Measurements from ENCODE around the gene AFM. TPM values are rescaled to one million over a fixed set of nuclear protein-coding genes. Genes with fewer than 3 reads are reported as not detected.

AFM gene, protein sequence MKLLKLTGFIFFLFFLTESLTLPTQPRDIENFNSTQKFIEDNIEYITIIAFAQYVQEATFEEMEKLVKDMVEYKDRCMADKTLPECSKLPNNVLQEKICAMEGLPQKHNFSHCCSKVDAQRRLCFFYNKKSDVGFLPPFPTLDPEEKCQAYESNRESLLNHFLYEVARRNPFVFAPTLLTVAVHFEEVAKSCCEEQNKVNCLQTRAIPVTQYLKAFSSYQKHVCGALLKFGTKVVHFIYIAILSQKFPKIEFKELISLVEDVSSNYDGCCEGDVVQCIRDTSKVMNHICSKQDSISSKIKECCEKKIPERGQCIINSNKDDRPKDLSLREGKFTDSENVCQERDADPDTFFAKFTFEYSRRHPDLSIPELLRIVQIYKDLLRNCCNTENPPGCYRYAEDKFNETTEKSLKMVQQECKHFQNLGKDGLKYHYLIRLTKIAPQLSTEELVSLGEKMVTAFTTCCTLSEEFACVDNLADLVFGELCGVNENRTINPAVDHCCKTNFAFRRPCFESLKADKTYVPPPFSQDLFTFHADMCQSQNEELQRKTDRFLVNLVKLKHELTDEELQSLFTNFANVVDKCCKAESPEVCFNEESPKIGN
- not detected for total RNA-seq

DNA sequence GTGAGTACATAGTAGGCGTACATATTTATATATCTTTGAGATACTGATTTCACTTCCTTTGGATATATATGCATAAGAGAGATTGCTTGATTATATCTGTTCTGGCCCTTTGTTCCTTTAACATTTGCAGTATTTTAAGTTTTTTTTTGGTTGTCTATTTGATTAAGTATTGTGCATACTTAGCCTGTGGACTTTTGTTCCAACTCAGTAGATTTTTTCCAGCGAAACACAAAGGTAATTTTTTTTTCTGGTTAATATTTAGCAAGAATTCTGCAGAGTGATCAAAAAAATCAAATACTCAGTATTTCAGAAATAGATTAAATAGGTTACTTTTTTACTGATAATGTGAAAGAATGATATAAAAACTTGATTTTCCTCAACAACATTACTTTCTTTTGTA is at the start of gene AFM:
Gene AFM, plus strand, starts transcription at position 388 of the 400 bp plus-strand sequence. CDS start 31 bp downstream, outside the sequence.
- TF ChIP-seq, protein P1, sequence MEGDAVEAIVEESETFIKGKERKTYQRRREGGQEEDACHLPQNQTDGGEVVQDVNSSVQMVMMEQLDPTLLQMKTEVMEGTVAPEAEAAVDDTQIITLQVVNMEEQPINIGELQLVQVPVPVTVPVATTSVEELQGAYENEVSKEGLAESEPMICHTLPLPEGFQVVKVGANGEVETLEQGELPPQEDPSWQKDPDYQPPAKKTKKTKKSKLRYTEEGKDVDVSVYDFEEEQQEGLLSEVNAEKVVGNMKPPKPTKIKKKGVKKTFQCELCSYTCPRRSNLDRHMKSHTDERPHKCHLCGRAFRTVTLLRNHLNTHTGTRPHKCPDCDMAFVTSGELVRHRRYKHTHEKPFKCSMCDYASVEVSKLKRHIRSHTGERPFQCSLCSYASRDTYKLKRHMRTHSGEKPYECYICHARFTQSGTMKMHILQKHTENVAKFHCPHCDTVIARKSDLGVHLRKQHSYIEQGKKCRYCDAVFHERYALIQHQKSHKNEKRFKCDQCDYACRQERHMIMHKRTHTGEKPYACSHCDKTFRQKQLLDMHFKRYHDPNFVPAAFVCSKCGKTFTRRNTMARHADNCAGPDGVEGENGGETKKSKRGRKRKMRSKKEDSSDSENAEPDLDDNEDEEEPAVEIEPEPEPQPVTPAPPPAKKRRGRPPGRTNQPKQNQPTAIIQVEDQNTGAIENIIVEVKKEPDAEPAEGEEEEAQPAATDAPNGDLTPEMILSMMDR (IDR thresholded peaks at IDR 0.05): no peak
- no peak for TF ChIP-seq POLR2A (IDR thresholded peaks at IDR 0.05)
- no peak for DNase-seq (ENCODE audit: low spot score in 2 of 2)
- intact Hi-C loops (cut with DNase I; ENCODE audit: low total_unique reads): loop anchor here (5.0 kb wide), 1 partner anchor 1046 kb away; no protein-coding TSS in a partner anchor
- 45 to 49% methylated on average over 2 of the region's 2 CpGs for WGBS, 2 donors
- no peak within 1 kb of the TSS for H3K4me3 ChIP-seq (ENCODE audit: low read depth, poor library complexity, severe bottlenecking)

DNA sequence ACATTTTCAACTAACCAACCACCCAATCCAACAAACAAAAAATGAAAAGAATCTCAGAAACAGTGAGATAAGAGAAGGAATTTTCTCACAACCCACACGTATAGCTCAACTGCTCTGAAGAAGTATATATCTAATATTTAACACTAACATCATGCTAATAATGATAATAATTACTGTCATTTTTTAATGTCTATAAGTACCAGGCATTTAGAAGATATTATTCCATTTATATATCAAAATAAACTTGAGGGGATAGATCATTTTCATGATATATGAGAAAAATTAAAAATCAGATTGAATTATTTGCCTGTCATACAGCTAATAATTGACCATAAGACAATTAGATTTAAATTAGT is 49.8 kb upstream of the AFM start:
- WGBS, 2 donors: 80 to 85% methylated on average over 1 of the region's 1 CpG
- no peak for DNase-seq (ENCODE audit: low spot score in 2 of 2)
- TF ChIP-seq, protein P1 (IDR thresholded peaks at IDR 0.05): no peak
- TF ChIP-seq POLR2A (IDR thresholded peaks at IDR 0.05): no peak
- intact Hi-C loops (cut with DNase I; ENCODE audit: low total_unique reads): no loop called here
- no peak overlapping the region for H3K4me3 ChIP-seq (ENCODE audit: low read depth, poor library complexity, severe bottlenecking)

DNA sequence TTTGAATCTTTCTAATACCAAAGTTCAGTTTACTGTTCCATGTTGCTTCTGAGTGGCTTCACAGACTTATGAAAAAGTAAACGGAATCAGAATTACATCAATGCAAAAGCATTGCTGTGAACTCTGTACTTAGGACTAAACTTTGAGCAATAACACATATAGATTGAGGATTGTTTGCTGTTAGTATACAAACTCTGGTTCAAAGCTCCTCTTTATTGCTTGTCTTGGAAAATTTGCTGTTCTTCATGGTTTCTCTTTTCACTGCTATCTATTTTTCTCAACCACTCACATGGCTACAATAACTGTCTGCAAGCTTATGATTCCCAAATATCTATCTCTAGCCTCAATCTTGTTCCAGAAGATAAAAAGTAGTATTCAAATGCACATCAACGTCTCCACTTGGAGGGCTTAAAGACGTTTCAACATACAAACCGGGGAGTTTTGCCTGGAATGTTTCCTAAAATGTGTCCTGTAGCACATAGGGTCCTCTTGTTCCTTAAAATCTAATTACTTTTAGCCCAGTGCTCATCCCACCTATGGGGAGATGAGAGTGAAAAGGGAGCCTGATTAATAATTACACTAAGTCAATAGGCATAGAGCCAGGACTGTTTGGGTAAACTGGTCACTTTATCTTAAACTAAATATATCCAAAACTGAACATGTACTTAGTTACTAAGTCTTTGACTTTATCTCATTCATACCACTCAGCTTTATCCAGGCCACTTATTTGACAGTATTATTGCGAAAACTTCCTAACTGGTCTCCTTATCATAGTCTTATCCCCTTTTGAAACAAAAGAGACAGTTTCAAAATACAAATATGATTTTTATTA is 49.2 kb upstream of the AFM start:
- intact Hi-C loops (cut with DNase I; ENCODE audit: low total_unique reads): no loop called here
- TF ChIP-seq, protein P1 (IDR thresholded peaks at IDR 0.05): no peak
- no peak for DNase-seq (ENCODE audit: low spot score in 2 of 2)
- no peak overlapping the region for H3K4me3 ChIP-seq (ENCODE audit: low read depth, poor library complexity, severe bottlenecking)
- 79 to 84% methylated on average over 5 of the region's 5 CpGs for WGBS, 2 donors

DNA sequence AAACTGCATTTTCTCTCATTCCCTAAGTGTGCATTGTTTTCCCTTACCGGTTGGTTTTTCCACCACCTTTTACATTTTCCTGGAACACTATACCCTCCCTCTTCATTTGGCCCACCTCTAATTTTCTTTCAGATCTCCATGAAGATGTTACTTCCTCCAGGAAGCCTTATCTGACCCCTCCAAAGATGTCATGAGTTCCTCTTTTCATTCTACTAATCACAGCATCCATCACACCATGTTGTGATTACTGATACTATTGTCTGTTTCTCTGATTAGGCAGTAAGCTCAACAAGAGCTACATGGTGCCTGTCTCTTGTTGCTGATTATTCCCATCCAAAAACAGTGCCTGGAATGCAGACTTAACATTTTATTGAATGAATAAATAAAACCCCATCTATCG is 48.4 kb upstream of the AFM start:
- WGBS, 2 donors: 77 to 82% methylated on average over 2 of the region's 2 CpGs
- no peak overlapping the region for H3K4me3 ChIP-seq (ENCODE audit: low read depth, poor library complexity, severe bottlenecking)
- TF ChIP-seq POLR2A (IDR thresholded peaks at IDR 0.05): no peak
- TF ChIP-seq, protein P1 (IDR thresholded peaks at IDR 0.05): no peak
- intact Hi-C loops (cut with DNase I; ENCODE audit: low total_unique reads): no loop called here
- DNase-seq (ENCODE audit: low spot score in 2 of 2): no peak

DNA sequence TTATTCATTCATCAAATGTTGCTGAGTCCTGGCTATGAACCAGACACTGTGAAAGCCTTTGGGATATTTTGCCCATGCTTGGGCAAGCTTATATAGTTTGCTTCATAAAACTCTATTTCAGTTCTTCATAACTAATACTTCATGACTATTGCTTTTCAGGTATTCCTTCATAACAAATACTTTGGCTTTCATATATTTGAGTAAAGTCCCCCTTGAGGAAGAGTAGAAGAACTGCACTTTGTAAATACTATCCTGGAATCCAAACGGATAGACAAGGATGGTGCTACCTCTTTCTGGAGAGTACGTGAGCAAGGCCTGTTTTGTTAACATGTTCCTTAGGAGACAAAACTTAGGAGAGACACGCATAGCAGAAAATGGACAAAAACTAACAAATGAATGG is 47.2 kb upstream of the AFM start:
- WGBS, 2 donors: 46 to 51% methylated on average over 3 of the region's 3 CpGs
- no peak for DNase-seq (ENCODE audit: low spot score in 2 of 2)
- TF ChIP-seq, protein P1 (IDR thresholded peaks at IDR 0.05): no peak
- TF ChIP-seq POLR2A (IDR thresholded peaks at IDR 0.05): no peak
- intact Hi-C loops (cut with DNase I; ENCODE audit: low total_unique reads): no loop called here
- H3K4me3 ChIP-seq (ENCODE audit: low read depth, poor library complexity, severe bottlenecking): no peak overlapping the region
